ENCODE data around the gene CSNK1G3. TPM values are rescaled to one million over a fixed set of nuclear protein-coding genes. Genes with fewer than 3 reads are reported as not detected.
A peak's percentile ranks its signal among the peaks of the same experiment; 100 is the strongest.

CSNK1G3 gene
- total RNA-seq, 3 donors from 2014 or later = 53.3 to 72.0 (median 69.1) TPM

GRCh38 chr5:123545506-123545905, 33.5 kb downstream of the CSNK1G3 start:
- Histone ChIP-seq H3K4me3 (no peak overlapping the region), H3K4me1 (ENCODE audit: low read depth) (peaks cover 14% of the 10 kb centered on the region), H3K9me3 (no peaks in the 10 kb centered on the region), H3K36me3 (ENCODE audit: low read depth) (no peaks in the 10 kb centered on the region)
- TF ChIP-seq CTCF (IDR thresholded peaks at IDR 0.05) = peak; percentile 29
- DNase-seq (peak in 2 of 3 donors; percentile 33 to 52), ATAC-seq (peak; percentile 38)
- intact Hi-C loops (cut with DNase I, micrococcal nuclease) = no loop called here

GRCh38 chr5:123546657-123547056, 34.7 kb downstream of the CSNK1G3 start:
- DNase-seq (no peak), ATAC-seq (no peak)
- TF ChIP-seq CTCF (IDR thresholded peaks at IDR 0.05) = no peak
- Histone ChIP-seq H3K36me3 (ENCODE audit: low read depth) (no peaks in the 10 kb centered on the region), H3K9me3 (no peaks in the 10 kb centered on the region), H3K4me3 (no peak overlapping the region), H3K4me1 (ENCODE audit: low read depth) (peaks cover 14% of the 10 kb centered on the region)
- intact Hi-C loops (cut with DNase I, micrococcal nuclease) = no loop called here

- Histone ChIP-seq H3K4me3 (no peak overlapping the region), H3K36me3 (ENCODE audit: low read depth) (no peaks in the 10 kb centered on the region), H3K4me1 (ENCODE audit: low read depth) (peaks cover 5% of the 10 kb centered on the region), H3K9me3 (no peaks in the 10 kb centered on the region)
- intact Hi-C loops (cut with DNase I, micrococcal nuclease) = no loop called here
- DNase-seq (peak in 1 of 3 donors; percentile 35), ATAC-seq (peak; percentile 82)
- TF ChIP-seq CTCF (IDR thresholded peaks at IDR 0.05) = no peak
Measured at GRCh38 chr5:123549256-123549904, 37.4 kb downstream of the CSNK1G3 start.

- no peak for TF ChIP-seq CTCF (IDR thresholded peaks at IDR 0.05)
- DNase-seq (no peak), ATAC-seq (no peak)
- no peak overlapping the region for H3K4me3 ChIP-seq
- H3K36me3 ChIP-seq (ENCODE audit: low read depth) = no peaks in the 10 kb centered on the region
- peaks cover under 1% of the 10 kb centered on the region for H3K4me1 ChIP-seq (ENCODE audit: low read depth)
- intact Hi-C loops (cut with DNase I, micrococcal nuclease) = no loop called here
- no peaks in the 10 kb centered on the region for H3K9me3 ChIP-seq
Measured at GRCh38 chr5:123554601-123555000, 42.6 kb downstream of the CSNK1G3 start.

- TF ChIP-seq CTCF (IDR thresholded peaks at IDR 0.05) = no peak
- Histone ChIP-seq H3K9me3 (no peaks in the 10 kb centered on the region), H3K4me3 (no peak overlapping the region), H3K4me1 (ENCODE audit: low read depth) (no peaks in the 10 kb centered on the region), H3K36me3 (ENCODE audit: low read depth) (no peaks in the 10 kb centered on the region)
- DNase-seq = no peak
- intact Hi-C loops (cut with DNase I, micrococcal nuclease) = no loop called here
- no peak for ATAC-seq
Measured at GRCh38 chr5:123557907-123558306, 45.9 kb downstream of the CSNK1G3 start.
